Stomach (tissue), 4 donors: ENCODE measurements around the gene ERBIN.

ENCODE experiments used
- CTCF ChIP-seq, 7 experiments: fragments of 450-650 bp in 4 of 7; fragments of 200-600 bp in 3 of 7; sonication (generic) in 3 of 7; IDR thresholded peaks; one replicate each; pipeline ENCODE4 v1.5.1; 2016 to 2019; ENCODE audit warnings: antibody characterized with exemption in 7 of 7, control low read depth in 2 of 7, mild to moderate bottlenecking in 1 of 7
- EP300 ChIP-seq: sonication (generic); formaldehyde crosslinking; IDR thresholded peaks from one replicate; pipeline ENCODE4 v1.6.1; 2017; ENCODE audit warnings: antibody characterized with exemption
- POLR2AphosphoS5 ChIP-seq, 3 donors: sonication (generic); formaldehyde crosslinking; IDR thresholded peaks; one replicate each; pipeline ENCODE4 v1.6.1; 2016; ENCODE audit warnings: antibody characterized with exemption in 3 of 3

- TF ChIP-seq CTCF (IDR thresholded peaks at IDR 0.05): no peak
- no peak for TF ChIP-seq EP300
- no peak for TF ChIP-seq POLR2AphosphoS5 (IDR thresholded peaks at IDR 0.05)
Measured at GRCh38 chr5:65927503-65928321, 1.3 kb downstream of the ERBIN start.
